IPS-20b (cell line): ENCODE results near the gene FMO5.

Experiments
- H3K27ac ChIP-seq: one replicate; pipeline ENCODE4 v1.5.1; 2013; ENCODE audit warnings: low read length
- H3K27me3 ChIP-seq: 2 replicates; pipeline ENCODE4 v1.6.1; 2013; ENCODE audit warnings: mild to moderate bottlenecking, low read length, inconsistent platforms; ENCODE audit not compliant: insufficient read depth
- H3K36me3 ChIP-seq: 2 replicates; pipeline ENCODE4 v1.6.1; 2013; ENCODE audit warnings: low read depth, mild to moderate bottlenecking, inconsistent platforms, low read length, moderate library complexity; ENCODE audit not compliant: insufficient read depth
- H3K4me1 ChIP-seq: 2 replicates; pipeline ENCODE4 v1.6.1; 2013; ENCODE audit warnings: mild to moderate bottlenecking, control low read depth, inconsistent platforms, low read length, moderate library complexity; ENCODE audit not compliant: insufficient read depth
- H3K4me3 ChIP-seq: 2 replicates; pipeline ENCODE4 v1.5.1; 2013; ENCODE audit warnings: mild to moderate bottlenecking, low read length, inconsistent platforms
- H3K9ac ChIP-seq: 2 replicates; pipeline ENCODE4 v1.6.1; 2013; ENCODE audit warnings: low read depth, mild to moderate bottlenecking, inconsistent platforms, low read length, moderate library complexity
- H3K9me3 ChIP-seq: 2 replicates; pipeline ENCODE4 v1.6.1; 2013; ENCODE audit warnings: mild to moderate bottlenecking, low read depth, low read length, inconsistent platforms; ENCODE audit not compliant: insufficient read depth

Gene FMO5

GRCh38 chr1:147216124-147216523 is 9.0 kb downstream of the FMO5 start:
- Histone ChIP-seq H3K36me3 (no peaks in the 10 kb centered on the region), H3K9me3 (no peaks in the 10 kb centered on the region), H3K27me3 (no peaks in the 10 kb centered on the region), H3K4me1 (no peaks in the 10 kb centered on the region), H3K9ac (no peak overlapping the region), H3K4me3 (no peak overlapping the region), H3K27ac (no peak overlapping the region)

- no peak overlapping the region for H3K4me3 ChIP-seq
- H3K27me3 ChIP-seq: no peaks in the 10 kb centered on the region
- H3K9ac ChIP-seq: no peak overlapping the region
- H3K36me3 ChIP-seq: no peaks in the 10 kb centered on the region
- no peaks in the 10 kb centered on the region for H3K9me3 ChIP-seq
- H3K27ac ChIP-seq: no peak overlapping the region
- no peaks in the 10 kb centered on the region for H3K4me1 ChIP-seq
Measured at GRCh38 chr1:147215540-147215916, 9.6 kb downstream of the FMO5 start.

GRCh38 chr1:147214842-147215539 is 10.1 kb downstream of the FMO5 start:
- Histone ChIP-seq H3K4me1 (no peaks in the 10 kb centered on the region), H3K9me3 (no peaks in the 10 kb centered on the region), H3K27ac (no peak overlapping the region), H3K9ac (no peak overlapping the region), H3K27me3 (no peaks in the 10 kb centered on the region), H3K36me3 (no peaks in the 10 kb centered on the region), H3K4me3 (no peak overlapping the region)

- no peaks in the 10 kb centered on the region for H3K9me3 ChIP-seq
- no peaks in the 10 kb centered on the region for H3K27me3 ChIP-seq
- no peaks in the 10 kb centered on the region for H3K36me3 ChIP-seq
- H3K4me1 ChIP-seq: no peaks in the 10 kb centered on the region
- no peak overlapping the region for H3K9ac ChIP-seq
- no peak overlapping the region for H3K4me3 ChIP-seq
- no peak overlapping the region for H3K27ac ChIP-seq
Measured at GRCh38 chr1:147214325-147214724, 10.8 kb downstream of the FMO5 start.

GRCh38 chr1:147213271-147213670 is 11.9 kb downstream of the FMO5 start:
- Histone ChIP-seq H3K4me1 (no peaks in the 10 kb centered on the region), H3K4me3 (no peak overlapping the region), H3K27me3 (no peaks in the 10 kb centered on the region), H3K36me3 (no peaks in the 10 kb centered on the region), H3K9me3 (no peaks in the 10 kb centered on the region), H3K9ac (no peak overlapping the region), H3K27ac (no peak overlapping the region)

DNA sequence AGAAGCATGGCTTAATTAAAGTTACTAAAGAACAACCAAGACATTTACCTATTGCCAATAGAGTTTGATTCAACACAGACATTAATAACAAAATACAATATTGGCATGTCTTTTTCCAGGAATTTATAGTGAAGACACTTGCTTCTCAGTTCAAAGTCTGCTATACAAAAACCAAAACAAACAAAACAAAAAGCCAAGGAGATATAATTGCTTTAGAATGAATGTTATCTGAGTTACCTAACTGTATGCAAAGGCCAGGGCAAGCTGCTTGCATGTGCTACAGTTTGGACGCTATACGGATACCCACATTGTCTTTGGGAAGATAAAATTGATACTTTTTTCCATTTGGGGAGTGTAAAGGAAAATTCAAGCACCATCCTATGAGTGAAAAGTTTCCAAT is 13.6 kb downstream of the FMO5 start:
- Histone ChIP-seq H3K27me3 (no peaks in the 10 kb centered on the region), H3K9ac (no peak overlapping the region), H3K4me1 (no peaks in the 10 kb centered on the region), H3K36me3 (no peaks in the 10 kb centered on the region), H3K4me3 (no peak overlapping the region), H3K27ac (no peak overlapping the region), H3K9me3 (no peaks in the 10 kb centered on the region)

DNA sequence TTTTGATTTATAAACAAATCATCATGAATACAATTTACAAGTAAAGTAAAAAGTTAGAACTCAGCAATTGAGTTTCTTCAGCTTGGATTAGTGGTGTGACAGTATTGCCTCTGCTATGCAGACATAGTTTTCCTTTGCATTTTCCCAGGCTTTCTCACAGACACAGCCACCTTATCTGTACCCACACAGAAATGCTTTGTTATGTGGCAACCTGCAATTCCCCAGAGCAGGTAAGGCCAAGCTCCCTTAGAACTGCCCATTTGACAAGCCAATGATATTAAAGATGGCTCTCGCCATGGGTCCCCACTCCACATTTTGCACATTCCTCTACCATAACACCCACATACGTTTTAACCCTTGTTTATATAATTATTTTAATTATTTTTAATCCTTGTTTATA is 14.2 kb downstream of the FMO5 start:
- no peaks in the 10 kb centered on the region for H3K9me3 ChIP-seq
- no peak overlapping the region for H3K4me3 ChIP-seq

GRCh38 chr1:147209825-147210821 is 15.0 kb downstream of the FMO5 start:
- H3K27ac ChIP-seq: no peak overlapping the region
- H3K4me1 ChIP-seq: no peaks in the 10 kb centered on the region
- H3K36me3 ChIP-seq: no peaks in the 10 kb centered on the region
- no peak overlapping the region for H3K9ac ChIP-seq
- no peak overlapping the region for H3K4me3 ChIP-seq
- H3K9me3 ChIP-seq: no peaks in the 10 kb centered on the region
- no peaks in the 10 kb centered on the region for H3K27me3 ChIP-seq

More for the DNA sequence above, 14.2 kb downstream of the FMO5 start:
- no peaks in the 10 kb centered on the region for H3K36me3 ChIP-seq
- no peaks in the 10 kb centered on the region for H3K4me1 ChIP-seq
- no peak overlapping the region for H3K9ac ChIP-seq
- no peak overlapping the region for H3K27ac ChIP-seq
- no peaks in the 10 kb centered on the region for H3K27me3 ChIP-seq

- Histone ChIP-seq H3K9ac (no peak overlapping the region), H3K9me3 (no peaks in the 10 kb centered on the region), H3K4me3 (no peak overlapping the region), H3K36me3 (no peaks in the 10 kb centered on the region), H3K27me3 (no peaks in the 10 kb centered on the region), H3K27ac (no peak overlapping the region), H3K4me1 (no peaks in the 10 kb centered on the region)
Measured at GRCh38 chr1:147208619-147209018, 16.5 kb downstream of the FMO5 start.

DNA sequence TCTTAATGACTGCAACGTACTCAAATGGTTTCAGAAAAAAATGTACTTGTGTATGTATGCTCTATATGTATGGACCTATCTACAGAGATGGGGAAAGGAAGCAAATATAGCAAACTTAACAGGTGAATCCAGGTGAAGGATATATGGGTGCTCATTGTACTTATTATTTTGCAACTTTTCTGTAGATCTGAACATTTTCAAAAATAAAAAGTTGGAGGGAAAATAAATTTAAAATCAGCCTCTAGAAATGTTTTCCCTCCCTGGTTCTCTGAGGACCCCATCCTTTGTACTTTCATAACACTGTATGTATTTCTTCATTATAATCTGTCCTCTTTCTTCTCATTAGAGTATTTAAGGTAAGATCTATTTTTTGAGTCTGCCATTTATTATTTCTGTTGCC is 17.9 kb downstream of the FMO5 start:
- no peak overlapping the region for H3K4me3 ChIP-seq
- H3K9ac ChIP-seq: no peak overlapping the region
- H3K27ac ChIP-seq: no peak overlapping the region
- no peaks in the 10 kb centered on the region for H3K36me3 ChIP-seq
- no peaks in the 10 kb centered on the region for H3K9me3 ChIP-seq
- H3K27me3 ChIP-seq: no peaks in the 10 kb centered on the region
- H3K4me1 ChIP-seq: no peaks in the 10 kb centered on the region

DNA sequence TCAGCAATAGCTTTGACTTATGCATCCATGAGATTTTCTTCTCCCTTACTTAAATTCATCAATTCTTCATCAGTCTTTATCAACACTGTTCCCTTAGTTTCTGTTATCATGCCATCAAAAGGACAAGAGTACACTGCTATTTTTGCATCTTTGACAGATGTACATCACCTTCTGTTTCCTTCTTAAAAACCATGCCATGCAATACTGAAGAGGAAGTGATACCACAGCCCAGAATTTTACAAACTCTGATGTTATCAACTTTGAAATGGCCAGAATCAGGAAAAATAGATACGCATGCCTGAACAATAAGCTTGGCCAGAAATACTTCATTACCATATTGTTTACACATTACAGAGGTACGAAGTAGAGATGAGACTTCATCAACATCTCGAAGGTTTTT is 21.1 kb downstream of the FMO5 start:
- Histone ChIP-seq H3K9me3 (no peaks in the 10 kb centered on the region), H3K4me1 (no peaks in the 10 kb centered on the region), H3K27ac (no peak overlapping the region), H3K27me3 (no peaks in the 10 kb centered on the region), H3K4me3 (no peak overlapping the region), H3K9ac (no peak overlapping the region), H3K36me3 (no peaks in the 10 kb centered on the region)

DNA sequence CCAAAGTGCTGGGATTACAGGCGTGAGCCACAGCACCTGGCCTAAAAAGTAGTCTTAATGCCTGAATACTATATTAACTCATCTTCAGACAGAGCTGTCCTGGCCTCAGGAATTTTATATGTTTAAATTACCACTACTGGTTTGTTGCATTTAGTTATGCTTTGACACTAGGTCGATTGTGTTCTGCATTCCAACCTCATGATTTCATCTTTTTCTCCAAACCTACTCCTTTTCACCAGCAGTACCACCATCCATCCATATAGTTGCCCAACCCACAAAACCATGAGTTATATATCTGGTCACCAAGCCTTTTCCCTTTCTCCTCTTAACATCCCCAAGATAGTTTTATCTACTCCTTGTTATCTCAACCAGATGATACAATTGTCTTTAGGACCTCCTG is 22.6 kb downstream of the FMO5 start:
- no peaks in the 10 kb centered on the region for H3K36me3 ChIP-seq
- H3K27me3 ChIP-seq: no peaks in the 10 kb centered on the region
- no peak overlapping the region for H3K4me3 ChIP-seq
- H3K9ac ChIP-seq: no peak overlapping the region
- no peaks in the 10 kb centered on the region for H3K9me3 ChIP-seq
- H3K4me1 ChIP-seq: no peaks in the 10 kb centered on the region
- H3K27ac ChIP-seq: no peak overlapping the region
